OCI-LY3 (cell line): Measurements from ENCODE around the gene WNT9A.

ENCODE experiments used
- H2AFZ ChIP-seq: fragments of 200-600, 300-600 bp; shearing (Covaris generic); 2 replicates; pipeline ENCODE4 v1.6.0; 2014; ENCODE audit warnings: antibody characterized with exemption, low read depth, low read length
- H3K27ac ChIP-seq: fragments of 200-600, 300-600 bp; sonication (generic); 2 replicates; pipeline ENCODE4 v1.5.1; 2014; ENCODE audit warnings: mild to moderate bottlenecking, low read length, moderate library complexity, mixed read lengths
- H3K27me3 ChIP-seq: fragments of 200-600, 300-600 bp; sonication (generic); 2 replicates; pipeline ENCODE4 v1.6.1; 2014; ENCODE audit warnings: low read depth, low read length, mixed read lengths
- H3K36me3 ChIP-seq: fragments of 200-600, 300-600 bp; sonication (generic); replicated peaks from 2 replicates; pipeline ENCODE3; 2014; ENCODE audit warnings: low read depth, low read length, mixed read lengths
- H3K4me1 ChIP-seq: fragments of 300-600, 200-600 bp; sonication (generic); 2 replicates; pipeline ENCODE4 v1.6.1; 2014; ENCODE audit warnings: low read length, mixed read lengths
- H3K4me2 ChIP-seq: fragments of 200-600, 300-600 bp; sonication (generic); 2 replicates; pipeline ENCODE4 v1.6.1; 2014; ENCODE audit warnings: low read length, mixed read lengths
- H3K4me3 ChIP-seq: fragments of 300-600, 200-600 bp; sonication (generic); 2 replicates; pipeline ENCODE4 v1.5.1; 2014; ENCODE audit warnings: antibody characterized with exemption, mild to moderate bottlenecking, low read length, moderate library complexity
- H3K79me2 ChIP-seq: fragments of 300-600, 200-600 bp; shearing (Covaris generic); 2 replicates; pipeline ENCODE4 v1.6.1; 2014; ENCODE audit warnings: mild to moderate bottlenecking, low read length, mixed read lengths
- H3K9ac ChIP-seq: fragments of 300-600, 200-600 bp; shearing (Covaris generic); 2 replicates; pipeline ENCODE4 v1.6.0; 2014; ENCODE audit warnings: mild to moderate bottlenecking, low read length, moderate library complexity
- H3K9me3 ChIP-seq: fragments of 200-600, 300-600 bp; shearing (Covaris generic); 2 replicates; pipeline ENCODE4 v1.6.1; 2014; ENCODE audit warnings: low read length, mixed read lengths; ENCODE audit not compliant: insufficient read depth
- H4K20me1 ChIP-seq: fragments of 200-600, 300-600 bp; sonication (generic); 2 replicates; pipeline ENCODE4 v1.6.1; 2016; ENCODE audit warnings: low read length, mixed read lengths; ENCODE audit not compliant: insufficient read depth
- CTCF ChIP-seq: fragments of 200-600, 300-600 bp; sonication (generic); IDR thresholded peaks from 2 replicates; pipeline ENCODE4 v1.5.1; 2014; ENCODE audit warnings: antibody characterized with exemption, low read length, low read depth
- EZH2phosphoT487 ChIP-seq: fragments of 200-600 bp; shearing (Covaris generic); IDR thresholded peaks from 2 replicates; pipeline ENCODE4 v1.6.1; 2018; ENCODE audit warnings: antibody characterized with exemption, mixed run types, low read depth

WNT9A gene

GRCh38 chr1:227889047-227889862 lies 58.5 kb downstream of the WNT9A start:
- no peak overlapping the region for H3K4me2 ChIP-seq
- no peaks in the 10 kb centered on the region for H3K9me3 ChIP-seq
- H3K79me2 ChIP-seq, result no peaks in the 10 kb centered on the region
- H4K20me1 ChIP-seq, result no peaks in the 10 kb centered on the region
- no peak overlapping the region for H2AFZ ChIP-seq
- H3K27me3 ChIP-seq, result no peaks in the 10 kb centered on the region
- H3K4me1 ChIP-seq, result no peaks in the 10 kb centered on the region
- H3K36me3 ChIP-seq, result no peaks in the 10 kb centered on the region
- H3K9ac ChIP-seq, result no peak overlapping the region
- H3K27ac ChIP-seq, result no peak overlapping the region
- TF ChIP-seq CTCF, result no peak
- H3K4me3 ChIP-seq, result no peak overlapping the region

DNA sequence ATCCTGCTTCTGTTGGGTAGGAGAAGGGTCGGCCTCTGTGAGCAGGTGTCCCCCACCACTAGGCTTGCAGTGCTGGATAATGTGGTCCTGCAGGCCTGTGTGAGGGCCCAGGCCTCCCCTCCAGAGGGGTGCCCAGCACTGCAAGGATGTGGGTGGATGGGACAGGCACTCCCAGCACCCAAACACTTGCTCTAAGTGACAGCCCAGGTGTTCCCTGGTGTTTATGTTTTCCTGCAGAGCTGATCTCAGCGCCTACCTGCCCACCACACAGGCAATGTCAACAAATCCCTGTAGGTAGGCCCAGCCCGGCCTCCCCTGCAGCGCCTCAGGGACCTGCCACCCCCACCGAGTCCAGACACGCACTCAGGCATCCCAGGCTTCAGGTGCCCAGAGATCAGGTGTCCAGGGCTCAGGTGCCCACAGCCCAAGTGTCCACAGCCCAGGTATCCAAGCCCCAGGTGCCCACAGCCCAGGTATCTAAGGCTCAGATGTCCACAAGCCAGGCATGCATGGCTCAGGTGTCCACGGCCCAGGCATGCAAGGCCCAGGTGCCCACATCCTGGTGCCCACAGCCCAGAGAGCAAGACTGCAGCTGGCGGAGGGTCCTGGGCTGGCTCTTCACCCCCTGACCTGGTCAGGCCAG lies 59.2 kb downstream of the WNT9A start:
- TF ChIP-seq CTCF, result no peak
- no peak for TF ChIP-seq EZH2phosphoT487
- H4K20me1 ChIP-seq, result no peaks in the 10 kb centered on the region
- H3K9me3 ChIP-seq, result no peaks in the 10 kb centered on the region
- H3K4me1 ChIP-seq, result no peaks in the 10 kb centered on the region
- H3K36me3 ChIP-seq, result no peaks in the 10 kb centered on the region
- H3K79me2 ChIP-seq, result no peaks in the 10 kb centered on the region
- no peak overlapping the region for H3K4me3 ChIP-seq
- H3K9ac ChIP-seq, result no peak overlapping the region
- H2AFZ ChIP-seq, result no peak overlapping the region
- H3K4me2 ChIP-seq, result no peak overlapping the region
- no peaks in the 10 kb centered on the region for H3K27me3 ChIP-seq
- H3K27ac ChIP-seq, result no peak overlapping the region

DNA sequence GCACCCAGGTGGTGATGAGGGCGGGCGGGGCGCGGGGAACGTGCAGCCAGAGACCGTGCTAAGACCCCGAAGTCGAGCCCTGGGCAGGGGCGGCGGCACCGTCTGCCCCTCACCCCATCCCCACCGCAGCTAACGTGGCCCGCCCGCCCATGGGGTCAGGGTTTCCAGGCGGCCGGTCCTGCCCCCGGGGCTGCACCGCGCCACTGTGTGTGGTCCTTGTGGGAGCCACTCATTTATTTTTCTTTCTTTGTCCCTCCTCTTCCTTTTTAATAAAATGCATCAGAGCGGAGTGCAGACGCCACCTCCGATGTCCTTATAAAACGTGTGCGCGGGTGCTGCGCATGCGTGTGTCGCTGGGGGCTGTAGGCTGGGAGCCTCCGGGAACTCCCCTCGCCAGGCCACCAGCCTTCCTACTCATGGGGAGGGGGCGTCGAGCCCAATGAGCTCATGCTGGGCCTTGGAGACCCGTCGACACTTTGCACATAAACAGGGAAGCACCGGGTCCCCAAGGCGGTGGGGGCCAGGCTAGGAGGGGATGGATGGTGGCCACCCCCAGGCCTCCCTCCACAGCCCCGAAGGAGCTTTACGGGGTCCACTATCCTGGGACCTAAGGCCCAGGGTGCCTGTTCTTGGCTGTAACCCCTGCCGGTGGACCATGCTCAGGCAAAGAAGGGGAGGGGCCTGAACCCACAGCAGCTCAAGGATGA lies 59.9 kb downstream of the WNT9A start:
- no peak overlapping the region for H3K4me3 ChIP-seq
- no peak overlapping the region for H3K9ac ChIP-seq
- no peak overlapping the region for H3K4me2 ChIP-seq
- TF ChIP-seq EZH2phosphoT487 (no peak), CTCF (no peak)
- H3K27ac ChIP-seq, result no peak overlapping the region
- H4K20me1 ChIP-seq, result no peaks in the 10 kb centered on the region
- no peaks in the 10 kb centered on the region for H3K4me1 ChIP-seq
- H2AFZ ChIP-seq, result no peak overlapping the region
- no peaks in the 10 kb centered on the region for H3K79me2 ChIP-seq
- no peaks in the 10 kb centered on the region for H3K27me3 ChIP-seq
- H3K9me3 ChIP-seq, result no peaks in the 10 kb centered on the region
- H3K36me3 ChIP-seq, result no peaks in the 10 kb centered on the region

DNA sequence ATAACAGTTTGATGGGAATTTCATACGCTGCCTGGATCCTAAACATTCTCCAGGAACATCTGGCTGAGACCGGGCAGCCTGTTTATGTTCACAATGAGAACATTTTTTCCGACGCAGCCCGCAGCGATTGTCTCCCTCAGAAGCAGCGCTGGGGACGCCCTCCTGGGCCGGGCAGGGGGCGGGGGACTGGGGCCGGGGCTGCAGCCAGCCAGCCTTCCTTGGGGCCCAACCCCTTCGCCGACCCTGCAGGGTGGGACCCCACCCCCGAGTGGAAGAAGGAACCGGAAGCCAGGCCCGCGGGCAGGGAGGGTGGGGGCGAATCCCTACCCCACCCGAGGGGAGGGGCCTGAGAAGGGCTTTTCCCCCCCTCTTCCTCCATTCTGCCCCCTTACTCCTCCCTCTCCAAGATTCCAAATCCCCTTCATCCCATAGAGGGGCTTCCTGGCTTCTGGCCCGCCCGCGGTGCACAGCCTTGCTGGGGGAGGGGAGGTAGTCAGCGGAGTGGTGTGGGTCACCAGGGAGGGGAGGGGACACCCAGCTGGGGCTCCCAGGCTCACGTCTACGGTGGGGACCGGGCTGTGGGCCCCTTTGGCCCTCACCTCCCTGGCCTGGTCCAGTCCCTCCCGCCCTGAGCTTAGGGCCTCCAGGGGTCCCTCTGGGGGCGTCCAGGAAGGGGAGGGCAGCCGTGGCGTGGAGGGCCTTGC lies 60.6 kb downstream of the WNT9A start:
- H2AFZ ChIP-seq, result no peak overlapping the region
- no peaks in the 10 kb centered on the region for H3K4me1 ChIP-seq
- H3K4me2 ChIP-seq, result no peak overlapping the region
- no peaks in the 10 kb centered on the region for H3K36me3 ChIP-seq
- H3K79me2 ChIP-seq, result no peaks in the 10 kb centered on the region
- H4K20me1 ChIP-seq, result no peaks in the 10 kb centered on the region
- H3K9me3 ChIP-seq, result no peaks in the 10 kb centered on the region
- H3K27me3 ChIP-seq, result no peaks in the 10 kb centered on the region
- H3K9ac ChIP-seq, result no peak overlapping the region
- H3K27ac ChIP-seq, result no peak overlapping the region
- H3K4me3 ChIP-seq, result no peak overlapping the region
- TF ChIP-seq CTCF (no peak), EZH2phosphoT487 (no peak)
